Activated naive CD8-positive, alpha-beta T cell (primary cell): ENCODE results near the gene PCDH9.
A peak's percentile ranks its signal among the peaks of the same experiment; 100 is the strongest.

Source experiments
- H3K27ac Mint-ChIP-seq: one replicate; pipeline ENCODE4 v1.8.0; 2021; ENCODE audit warnings: mixed read lengths
- H3K27me3 Mint-ChIP-seq: one replicate; pipeline ENCODE4 v1.8.0; 2021; ENCODE audit warnings: mixed read lengths
- H3K36me3 Mint-ChIP-seq: one replicate; pipeline ENCODE4 v1.8.0; 2021; ENCODE audit warnings: mixed read lengths
- H3K4me1 Mint-ChIP-seq: one replicate; pipeline ENCODE4 v1.8.0; 2021; ENCODE audit warnings: low read depth, mixed read lengths
- H3K4me3 Mint-ChIP-seq: one replicate; pipeline ENCODE4 v1.8.0; 2021; ENCODE audit warnings: mild to moderate bottlenecking, mixed read lengths
- H3K9me3 Mint-ChIP-seq: one replicate; pipeline ENCODE4 v1.8.0; 2021; ENCODE audit warnings: low read depth, mixed read lengths

Gene PCDH9

GRCh38 chr13:66405908-66406802 lies 824.0 kb downstream of the PCDH9 start:
- Mint-ChIP-seq H3K27me3 (no peaks in the 10 kb centered on the region), H3K9me3 (no peaks in the 10 kb centered on the region), H3K4me1 (no peaks in the 10 kb centered on the region), H3K27ac (no peak overlapping the region), H3K36me3 (no peaks in the 10 kb centered on the region), H3K4me3 (no peak overlapping the region)

GRCh38 chr13:66402546-66402945 lies 827.6 kb downstream of the PCDH9 start:
- Mint-ChIP-seq H3K4me1 (no peaks in the 10 kb centered on the region), H3K9me3 (no peaks in the 10 kb centered on the region), H3K27me3 (no peaks in the 10 kb centered on the region), H3K27ac (no peak overlapping the region), H3K4me3 (no peak overlapping the region), H3K36me3 (no peaks in the 10 kb centered on the region)

- Mint-ChIP-seq H3K27me3 (no peaks in the 10 kb centered on the region), H3K4me1 (no peaks in the 10 kb centered on the region), H3K27ac (no peak overlapping the region), H3K9me3 (no peaks in the 10 kb centered on the region), H3K4me3 (no peak overlapping the region), H3K36me3 (no peaks in the 10 kb centered on the region)
Observed at GRCh38 chr13:66402066-66402465, 828.1 kb downstream of the PCDH9 start.

GRCh38 chr13:66400292-66400691 lies 829.8 kb downstream of the PCDH9 start:
- H3K9me3 Mint-ChIP-seq = peaks cover 6% of the 10 kb centered on the region
- no peaks in the 10 kb centered on the region for H3K36me3 Mint-ChIP-seq
- H3K4me3 Mint-ChIP-seq = no peak overlapping the region
- H3K4me1 Mint-ChIP-seq = no peaks in the 10 kb centered on the region
- H3K27me3 Mint-ChIP-seq = no peaks in the 10 kb centered on the region
- H3K27ac Mint-ChIP-seq = no peak overlapping the region

GRCh38 chr13:66399873-66400272 lies 830.3 kb downstream of the PCDH9 start:
- Mint-ChIP-seq H3K27me3 (no peaks in the 10 kb centered on the region), H3K27ac (no peak overlapping the region), H3K4me1 (no peaks in the 10 kb centered on the region), H3K9me3 (peaks cover 6% of the 10 kb centered on the region), H3K36me3 (no peaks in the 10 kb centered on the region), H3K4me3 (no peak overlapping the region)

- peaks cover 6% of the 10 kb centered on the region for H3K9me3 Mint-ChIP-seq
Observed at GRCh38 chr13:66397133-66397532, 833.0 kb downstream of the PCDH9 start.

GRCh38 chr13:66391322-66391721 lies 838.8 kb downstream of the PCDH9 start:
- Mint-ChIP-seq H3K36me3 (no peaks in the 10 kb centered on the region), H3K27ac (no peak overlapping the region), H3K9me3 (peaks cover 2% of the 10 kb centered on the region), H3K4me1 (no peaks in the 10 kb centered on the region), H3K27me3 (no peaks in the 10 kb centered on the region), H3K4me3 (no peak overlapping the region)

More at GRCh38 chr13:66397133-66397532, 833.0 kb downstream of the PCDH9 start:
- Mint-ChIP-seq H3K4me3 (no peak overlapping the region), H3K4me1 (no peaks in the 10 kb centered on the region), H3K36me3 (no peaks in the 10 kb centered on the region), H3K27me3 (no peaks in the 10 kb centered on the region), H3K27ac (no peak overlapping the region)

GRCh38 chr13:66378894-66379293 lies 851.2 kb downstream of the PCDH9 start:
- Mint-ChIP-seq H3K27ac (no peak overlapping the region), H3K4me1 (no peaks in the 10 kb centered on the region), H3K27me3 (no peaks in the 10 kb centered on the region), H3K4me3 (no peak overlapping the region), H3K36me3 (no peaks in the 10 kb centered on the region), H3K9me3 (no peaks in the 10 kb centered on the region)

- H3K27me3 Mint-ChIP-seq = no peaks in the 10 kb centered on the region
- no peaks in the 10 kb centered on the region for H3K4me1 Mint-ChIP-seq
- no peak overlapping the region for H3K4me3 Mint-ChIP-seq
- no peaks in the 10 kb centered on the region for H3K36me3 Mint-ChIP-seq
- H3K27ac Mint-ChIP-seq = no peak overlapping the region
- H3K9me3 Mint-ChIP-seq = no peaks in the 10 kb centered on the region
Observed at GRCh38 chr13:66377569-66377968, 852.6 kb downstream of the PCDH9 start.

- Mint-ChIP-seq H3K27me3 (no peaks in the 10 kb centered on the region), H3K36me3 (no peaks in the 10 kb centered on the region), H3K4me3 (no peak overlapping the region), H3K9me3 (no peaks in the 10 kb centered on the region), H3K27ac (no peak overlapping the region), H3K4me1 (no peaks in the 10 kb centered on the region)
Observed at GRCh38 chr13:66375756-66376155, 854.4 kb downstream of the PCDH9 start.

- Mint-ChIP-seq H3K9me3 (no peaks in the 10 kb centered on the region), H3K27me3 (no peaks in the 10 kb centered on the region), H3K27ac (no peak overlapping the region), H3K36me3 (no peaks in the 10 kb centered on the region), H3K4me3 (no peak overlapping the region), H3K4me1 (no peaks in the 10 kb centered on the region)
Observed at GRCh38 chr13:66369666-66370065, 860.5 kb downstream of the PCDH9 start.

GRCh38 chr13:66367356-66367755 lies 862.8 kb downstream of the PCDH9 start:
- H3K27me3 Mint-ChIP-seq = no peaks in the 10 kb centered on the region
- no peak overlapping the region for H3K4me3 Mint-ChIP-seq
- H3K27ac Mint-ChIP-seq = peak overlapping the region; percentile 16
- no peaks in the 10 kb centered on the region for H3K36me3 Mint-ChIP-seq
- H3K9me3 Mint-ChIP-seq = no peaks in the 10 kb centered on the region
- H3K4me1 Mint-ChIP-seq = no peaks in the 10 kb centered on the region

- no peaks in the 10 kb centered on the region for H3K4me1 Mint-ChIP-seq
- no peaks in the 10 kb centered on the region for H3K36me3 Mint-ChIP-seq
- H3K9me3 Mint-ChIP-seq = no peaks in the 10 kb centered on the region
- H3K27ac Mint-ChIP-seq = no peak overlapping the region
- H3K27me3 Mint-ChIP-seq = no peaks in the 10 kb centered on the region
- H3K4me3 Mint-ChIP-seq = no peak overlapping the region
Observed at GRCh38 chr13:66365101-66365500, 865.0 kb downstream of the PCDH9 start.

GRCh38 chr13:66364346-66364745 lies 865.8 kb downstream of the PCDH9 start:
- Mint-ChIP-seq H3K27me3 (no peaks in the 10 kb centered on the region), H3K4me1 (no peaks in the 10 kb centered on the region), H3K36me3 (no peaks in the 10 kb centered on the region), H3K4me3 (no peak overlapping the region), H3K9me3 (no peaks in the 10 kb centered on the region), H3K27ac (no peak overlapping the region)

GRCh38 chr13:66362485-66362884 lies 867.7 kb downstream of the PCDH9 start:
- Mint-ChIP-seq H3K4me3 (no peak overlapping the region), H3K27ac (no peak overlapping the region), H3K4me1 (no peaks in the 10 kb centered on the region), H3K27me3 (no peaks in the 10 kb centered on the region), H3K36me3 (no peaks in the 10 kb centered on the region), H3K9me3 (no peaks in the 10 kb centered on the region)
